Small intestine (tissue), 7 donors: ENCODE measurements around the gene CECR2. TPM values are rescaled to one million over a fixed set of nuclear protein-coding genes. Genes with fewer than 3 reads are reported as not detected.

Experiments used
- DNase-seq, 2 donors: peaks; one replicate each; pipeline versions ENCODE4 v3.0.0 to v3.0.0-alpha.2; 2013
- FAIRE-seq: peaks from 2 replicates; lab custom pipeline; 2012; peaks lifted over from hg19 to GRCh38; lab: Jason Lieb, UNC
- H3K27ac ChIP-seq, 3 donors: one replicate each; pipeline ENCODE4 v1.5.1; 2013; ENCODE audit warnings: low read length in 2 of 3, mild to moderate bottlenecking in 2 of 3, control low read depth in 1 of 3, inconsistent platforms in 1 of 3, low read depth in 1 of 3, moderate library complexity in 1 of 3
- H3K27me3 ChIP-seq, 3 donors: one replicate each; pipeline ENCODE4 v1.6.1; 2013; ENCODE audit warnings: low read length in 3 of 3, inconsistent platforms in 1 of 3; ENCODE audit not compliant: control insufficient read depth in 3 of 3, insufficient read depth in 3 of 3
- H3K36me3 ChIP-seq, 3 donors: one replicate each; pipeline ENCODE4 v1.6.1; 2013; ENCODE audit warnings: low read length in 3 of 3, inconsistent platforms in 1 of 3, low read depth in 1 of 3, mild to moderate bottlenecking in 1 of 3, moderate library complexity in 1 of 3; ENCODE audit not compliant: control insufficient read depth in 3 of 3, insufficient read depth in 2 of 3
- H3K4me1 ChIP-seq, 3 donors: one replicate each; pipeline ENCODE4 v1.6.1; 2013; ENCODE audit warnings: low read length in 2 of 3, inconsistent platforms in 1 of 3, low read depth in 1 of 3, mild to moderate bottlenecking in 1 of 3, moderate library complexity in 1 of 3; ENCODE audit not compliant: control insufficient read depth in 3 of 3, insufficient read depth in 2 of 3
- H3K4me3 ChIP-seq, 3 donors: one replicate each; pipeline ENCODE4 v1.5.1; 2013; ENCODE audit warnings: low read length in 3 of 3, control low read depth in 1 of 3, inconsistent platforms in 1 of 3, low read depth in 1 of 3, mild to moderate bottlenecking in 1 of 3, moderate library complexity in 1 of 3
- H3K9me3 ChIP-seq, 2 donors: one replicate each; pipeline ENCODE4 v1.6.1; 2013; ENCODE audit warnings: low read depth in 1 of 2, low read length in 1 of 2; ENCODE audit not compliant: control insufficient read depth in 2 of 2, insufficient read depth in 1 of 2
- WGBS, 3 donors: extraction: QIAGEN DNeasy Blood & Tissue Kit; methylation state at CpG; one replicate each; pipeline ENCODE4 v1.1.7; 2013; 5-methylcytosine and 5-hydroxymethylcytosine counted together
- polyA plus RNA-seq, 4 donors: library from polyadenylated mRNA; stranded (reverse) in 3 of 4; unstranded in 1 of 4; fragments of 200-250 nt in 3 of 4; fragments of 120-200 nt in 1 of 4; gene quantifications; one replicate each; pipeline versions ENCODE4 v1.2.1 to v1.2.3, GENCODE V29; 2013
- donor health status: healthy with polysubstance abuse.
- donor health status: control.
- donor health status: control.
- donor health status: Bipolar disorder and iron deficiency.
- donor health status: healthy.

Gene CECR2
- polyA plus RNA-seq, 4 donors = under 0.01 to 0.84 (median 0.34) TPM

DNA sequence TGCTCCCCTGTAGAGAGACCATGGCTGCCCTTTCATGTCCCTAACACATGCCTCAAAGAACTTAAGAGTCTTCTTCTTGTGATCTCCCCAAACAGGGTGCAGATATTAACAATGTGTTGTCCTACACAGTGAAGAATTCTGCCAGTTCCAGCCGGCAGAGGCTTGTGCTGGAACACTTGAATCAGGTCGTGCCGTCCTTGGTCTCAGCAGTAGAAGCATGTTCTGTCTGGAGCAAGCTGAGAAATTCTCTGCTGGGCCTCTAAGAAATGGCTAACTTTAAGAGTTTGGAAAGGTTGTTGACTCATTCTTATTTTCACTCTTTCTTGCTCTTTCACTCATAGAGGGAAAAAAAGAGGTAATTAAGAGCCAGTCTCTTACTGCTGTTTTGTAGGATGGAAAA lies 123.0 kb downstream of the CECR2 start:
- Histone ChIP-seq H3K4me1 (no peaks in the 10 kb centered on the region), H3K4me3 (no peak overlapping the region), H3K9me3 (no peaks in the 10 kb centered on the region), H3K36me3 (no peaks in the 10 kb centered on the region), H3K27me3 (no peaks in the 10 kb centered on the region), H3K27ac (no peak overlapping the region)
- DNase-seq (no peak), FAIRE-seq (no peak)
- 62 to 66% (median 65%) methylated on average over 3 of the region's 3 CpGs for WGBS, 3 donors

- Histone ChIP-seq H3K36me3 (no peaks in the 10 kb centered on the region), H3K4me3 (no peak overlapping the region), H3K4me1 (no peaks in the 10 kb centered on the region), H3K9me3 (no peaks in the 10 kb centered on the region), H3K27me3 (no peaks in the 10 kb centered on the region), H3K27ac (no peak overlapping the region)
- FAIRE-seq = no peak
- WGBS, 3 donors = 93 to 97% (median 96%) methylated on average over 3 of the region's 3 CpGs
- DNase-seq = no peak
These were observed 124.2 kb downstream of the CECR2 start for GRCh38 chr22:17493419-17493981.

- DNase-seq (no peak), FAIRE-seq (no peak)
- WGBS, 3 donors = 74 to 90% (median 83%) methylated on average over 5 of the region's 5 CpGs
- no peaks in the 10 kb centered on the region for H3K27me3 ChIP-seq
- H3K4me3 ChIP-seq = no peak overlapping the region
- H3K27ac ChIP-seq = no peak overlapping the region
- no peaks in the 10 kb centered on the region for H3K36me3 ChIP-seq
- H3K9me3 ChIP-seq = no peaks in the 10 kb centered on the region
- H3K4me1 ChIP-seq = no peaks in the 10 kb centered on the region
These were observed 127.6 kb downstream of the CECR2 start for GRCh38 chr22:17496841-17497240.

GRCh38 chr22:17501679-17502285 lies 132.5 kb downstream of the CECR2 start:
- FAIRE-seq = no peak
- no peaks in the 10 kb centered on the region for H3K9me3 ChIP-seq
- 31 to 45% (median 33%) methylated on average over 12 of the region's 12 CpGs for WGBS, 3 donors

DNA sequence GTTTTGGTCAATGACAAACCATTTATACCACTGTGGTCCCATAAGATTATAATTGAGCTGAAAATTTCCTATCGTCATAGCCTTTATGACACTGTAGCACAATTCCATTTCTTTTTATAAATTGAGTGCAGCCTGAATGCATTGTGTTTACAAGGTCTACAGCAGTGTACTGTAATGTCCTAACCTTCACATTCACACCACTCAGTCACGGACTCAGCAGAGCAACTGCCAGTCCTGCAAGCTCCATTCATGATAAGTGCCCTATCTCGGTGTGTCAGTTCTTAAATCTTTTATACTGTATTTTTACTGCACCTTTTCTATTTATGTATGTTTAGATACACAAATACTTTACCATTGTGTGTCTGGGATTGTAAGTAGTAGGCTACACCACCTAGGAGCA lies 138.8 kb downstream of the CECR2 start:
- no peaks in the 10 kb centered on the region for H3K27me3 ChIP-seq
- WGBS, 3 donors = 80 to 96% (median 88%) methylated on average over 3 of the region's 3 CpGs
- H3K27ac ChIP-seq = no peak overlapping the region
- FAIRE-seq (no peak), DNase-seq (no peak)
- peaks cover 0 to 2% (median 0%) of the 10 kb centered on the region in 3 donors for H3K36me3 ChIP-seq
- H3K4me1 ChIP-seq = no peaks in the 10 kb centered on the region
- H3K9me3 ChIP-seq = no peaks in the 10 kb centered on the region
- no peak overlapping the region for H3K4me3 ChIP-seq

More at GRCh38 chr22:17501679-17502285, 132.5 kb downstream of the CECR2 start:
- H3K4me3 ChIP-seq = no peak overlapping the region
- H3K36me3 ChIP-seq = peaks cover 0 to 2% (median 0%) of the 10 kb centered on the region in 3 donors
- peak; percentile 59 to 71 for DNase-seq
- H3K4me1 ChIP-seq = no peaks in the 10 kb centered on the region
- no peaks in the 10 kb centered on the region for H3K27me3 ChIP-seq
- no peak overlapping the region for H3K27ac ChIP-seq

- H3K36me3 ChIP-seq = no peaks in the 10 kb centered on the region
- DNase-seq (no peak), FAIRE-seq (no peak)
- H3K4me3 ChIP-seq = no peak overlapping the region
- no peaks in the 10 kb centered on the region for H3K4me1 ChIP-seq
- 87 to 92% (median 92%) methylated on average over 4 of the region's 4 CpGs for WGBS, 3 donors
- H3K27me3 ChIP-seq = no peaks in the 10 kb centered on the region
- H3K27ac ChIP-seq = no peak overlapping the region
- H3K9me3 ChIP-seq = no peaks in the 10 kb centered on the region
These were observed 143.7 kb downstream of the CECR2 start for GRCh38 chr22:17512960-17513359.

- FAIRE-seq (no peak), DNase-seq (peak in 1 of 2 donors; percentile 2)
- no peaks in the 10 kb centered on the region for H3K36me3 ChIP-seq
- H3K4me3 ChIP-seq = no peak overlapping the region
- no peaks in the 10 kb centered on the region for H3K27me3 ChIP-seq
- no peaks in the 10 kb centered on the region for H3K9me3 ChIP-seq
- no peaks in the 10 kb centered on the region for H3K4me1 ChIP-seq
- WGBS, 3 donors = 46 to 54% (median 50%) methylated on average over 2 of the region's 2 CpGs
- no peak overlapping the region for H3K27ac ChIP-seq
These were observed 144.4 kb downstream of the CECR2 start for GRCh38 chr22:17513612-17514011.

DNA sequence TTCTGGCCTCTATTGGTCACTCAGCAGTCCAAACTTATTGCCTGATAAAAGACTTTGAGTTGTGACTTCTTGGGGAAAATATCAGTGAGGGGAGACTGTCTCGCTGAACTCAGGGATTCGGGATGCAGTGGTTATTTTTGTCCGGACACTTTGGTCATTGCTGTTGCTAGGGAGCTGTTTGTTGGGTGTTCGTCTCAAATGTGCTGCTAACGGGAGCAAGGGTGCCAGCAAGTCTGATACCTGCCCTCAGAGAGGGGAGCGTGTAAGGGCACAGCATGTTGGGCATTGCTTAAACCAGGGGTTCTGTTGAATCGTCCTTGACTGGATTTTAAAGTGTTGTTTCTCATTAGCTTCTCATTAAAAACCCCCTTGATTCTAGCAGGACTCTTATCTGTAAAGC lies 144.8 kb downstream of the CECR2 start:
- 83 to 89% (median 83%) methylated on average over 7 of the region's 7 CpGs for WGBS, 3 donors
- Histone ChIP-seq H3K4me3 (no peak overlapping the region), H3K27me3 (no peaks in the 10 kb centered on the region), H3K27ac (no peak overlapping the region), H3K4me1 (no peaks in the 10 kb centered on the region), H3K36me3 (no peaks in the 10 kb centered on the region), H3K9me3 (no peaks in the 10 kb centered on the region)
- FAIRE-seq = no peak
- no peak for DNase-seq

GRCh38 chr22:17518406-17518805 lies 149.1 kb downstream of the CECR2 start:
- H3K36me3 ChIP-seq = no peaks in the 10 kb centered on the region
- 73 to 77% (median 75%) methylated on average over 3 of the region's 3 CpGs for WGBS, 3 donors
- no peaks in the 10 kb centered on the region for H3K27me3 ChIP-seq
- FAIRE-seq = no peak
- no peak for DNase-seq
- no peak overlapping the region for H3K4me3 ChIP-seq
- no peaks in the 10 kb centered on the region for H3K4me1 ChIP-seq
- no peaks in the 10 kb centered on the region for H3K9me3 ChIP-seq
- H3K27ac ChIP-seq = no peak overlapping the region
